HG03064 (cell line): Measurements from ENCODE around the gene TMEM163.
"Not testable (repeated sequence)": the region's sequence is repeated elsewhere in the genome, so short reads cannot be mapped to it uniquely, and the experiment has no call there.

Experiments used
- ATAC-seq: cut with Tn5 transposase; IDR thresholded peaks from one replicate; pipeline ENCODE4 v1.9.1; 2021; ENCODE audit warnings: low read depth; ENCODE audit not compliant: unreplicated experiment

The TMEM163 gene

GRCh38 chr2:134583997-134584520 lies 134.7 kb downstream of the TMEM163 start:
- ATAC-seq: no peak

GRCh38 chr2:134583462-134583861 lies 135.3 kb downstream of the TMEM163 start:
- ATAC-seq: no peak

- ATAC-seq: no peak
Observed at GRCh38 chr2:134582547-134582899, 136.3 kb downstream of the TMEM163 start.

GRCh38 chr2:134581877-134582546 lies 136.8 kb downstream of the TMEM163 start:
- no peak for ATAC-seq

- ATAC-seq: no peak
Observed at GRCh38 chr2:134578316-134578715, 140.5 kb downstream of the TMEM163 start.

GRCh38 chr2:134576478-134576877 lies 142.3 kb downstream of the TMEM163 start:
- no peak for ATAC-seq

- no peak for ATAC-seq
Observed at GRCh38 chr2:134575888-134576287, 142.9 kb downstream of the TMEM163 start.

GRCh38 chr2:134574611-134575330 lies 144.0 kb downstream of the TMEM163 start:
- no peak for ATAC-seq

GRCh38 chr2:134573724-134574123 lies 145.1 kb downstream of the TMEM163 start:
- no peak for ATAC-seq

- no peak for ATAC-seq
Observed at GRCh38 chr2:134573085-134573370, 145.8 kb downstream of the TMEM163 start.

- ATAC-seq: no peak
Observed at GRCh38 chr2:134572314-134573084, 146.3 kb downstream of the TMEM163 start.

GRCh38 chr2:134570676-134571075 lies 148.1 kb downstream of the TMEM163 start:
- no peak for ATAC-seq

- no peak for ATAC-seq
Observed at GRCh38 chr2:134568413-134568812, 150.4 kb downstream of the TMEM163 start.

- no peak for ATAC-seq
Observed at GRCh38 chr2:134567666-134568065, 151.1 kb downstream of the TMEM163 start.

GRCh38 chr2:134564955-134565354 lies 153.8 kb downstream of the TMEM163 start:
- ATAC-seq: not testable (repeated sequence)

GRCh38 chr2:134564549-134564948 lies 154.3 kb downstream of the TMEM163 start:
- ATAC-seq: no peak

GRCh38 chr2:134558208-134558830 lies 160.5 kb downstream of the TMEM163 start:
- ATAC-seq: no peak

- no peak for ATAC-seq
Observed at GRCh38 chr2:134555411-134555810, 163.4 kb downstream of the TMEM163 start.

GRCh38 chr2:134553657-134554056 lies 165.1 kb downstream of the TMEM163 start:
- ATAC-seq: no peak

GRCh38 chr2:134550566-134551164 lies 168.1 kb downstream of the TMEM163 start:
- ATAC-seq: no peak

- no peak for ATAC-seq
Observed at GRCh38 chr2:134549104-134549503, 169.7 kb downstream of the TMEM163 start.
